HuH-7 (cell line): ENCODE data around the gene CCL17.

Experiments used
- DNase-seq: peaks from one replicate; pipeline ENCODE4 v3.0.0; 2011; ENCODE audit warnings: low spot score

The CCL17 gene

GRCh38 chr16:57377080-57377841, 27.3 kb upstream of the CCL17 start:
- DNase-seq, result peak; percentile 32

GRCh38 chr16:57379579-57379978, 25.0 kb upstream of the CCL17 start:
- DNase-seq, result no peak

GRCh38 chr16:57380671-57381462, 23.7 kb upstream of the CCL17 start:
- DNase-seq, result no peak

GRCh38 chr16:57381791-57382534, 22.6 kb upstream of the CCL17 start:
- no peak for DNase-seq

GRCh38 chr16:57382535-57383275, 21.9 kb upstream of the CCL17 start:
- no peak for DNase-seq

GRCh38 chr16:57383276-57384247, 21.0 kb upstream of the CCL17 start:
- no peak for DNase-seq

- DNase-seq, result no peak
Observed at GRCh38 chr16:57384248-57385070, 20.1 kb upstream of the CCL17 start.

- no peak for DNase-seq
Observed at GRCh38 chr16:57385083-57385482, 19.5 kb upstream of the CCL17 start.

- peak; percentile 24 for DNase-seq
Observed at GRCh38 chr16:57386381-57386951, 18.1 kb upstream of the CCL17 start.

GRCh38 chr16:57387598-57388354, 16.8 kb upstream of the CCL17 start:
- DNase-seq, result no peak

- no peak for DNase-seq
Observed at GRCh38 chr16:57388359-57389086, 16.0 kb upstream of the CCL17 start.

GRCh38 chr16:57389087-57389468, 15.5 kb upstream of the CCL17 start:
- no peak for DNase-seq

- no peak for DNase-seq
Observed at GRCh38 chr16:57390636-57391295, 13.8 kb upstream of the CCL17 start.

- no peak for DNase-seq
Observed at GRCh38 chr16:57391300-57391699, 13.3 kb upstream of the CCL17 start.

- DNase-seq, result no peak
Observed at GRCh38 chr16:57391708-57392107, 12.9 kb upstream of the CCL17 start.

GRCh38 chr16:57392694-57393093, 11.9 kb upstream of the CCL17 start:
- DNase-seq, result no peak

- no peak for DNase-seq
Observed at GRCh38 chr16:57394444-57394843, 10.1 kb upstream of the CCL17 start.

GRCh38 chr16:57395026-57395425, 9.5 kb upstream of the CCL17 start:
- no peak for DNase-seq
